GM21619 (cell line): ENCODE data around the gene DAPL1.
A peak's percentile ranks its signal among the peaks of the same experiment; 100 is the strongest.

Experiments used
- ATAC-seq: cut with Tn5 transposase; IDR thresholded peaks from one replicate; pipeline ENCODE4 v1.9.1; 2021; ENCODE audit not compliant: unreplicated experiment

DAPL1 gene, protein sequence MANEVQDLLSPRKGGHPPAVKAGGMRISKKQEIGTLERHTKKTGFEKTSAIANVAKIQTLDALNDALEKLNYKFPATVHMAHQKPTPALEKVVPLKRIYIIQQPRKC

DNA sequence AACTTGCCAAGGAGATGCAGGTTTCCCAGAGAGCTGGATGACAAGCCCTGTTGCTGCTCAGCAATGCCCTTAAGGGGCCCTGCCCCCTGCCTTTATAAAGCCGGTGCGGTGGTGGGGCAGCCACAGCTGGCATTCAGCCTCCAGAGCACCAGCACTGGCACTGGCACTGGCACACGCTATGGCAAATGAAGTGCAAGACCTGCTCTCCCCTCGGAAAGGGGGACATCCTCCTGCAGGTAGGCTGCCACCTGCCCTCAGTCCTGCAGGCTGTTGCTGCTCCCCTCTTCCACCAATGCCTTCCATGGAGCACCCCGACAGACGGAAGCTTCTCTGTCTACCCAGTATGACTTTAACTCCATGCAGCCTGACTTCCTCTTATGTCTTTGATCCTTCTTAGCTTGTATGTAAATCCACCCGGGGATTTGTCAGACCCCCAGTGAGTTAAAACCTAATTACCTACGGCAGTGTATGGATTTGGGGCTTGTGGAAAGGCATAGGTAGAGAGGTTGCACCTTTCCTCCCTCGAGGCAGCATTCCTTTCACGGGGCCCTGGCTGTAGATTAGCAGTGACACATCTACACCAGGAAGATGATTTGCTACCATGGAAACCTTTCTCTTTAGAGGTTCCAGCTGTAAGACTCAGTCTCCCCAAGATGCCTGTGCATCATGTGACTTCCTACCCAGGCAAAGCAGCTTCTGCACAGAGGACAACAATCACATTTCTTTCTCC lies at the start of gene DAPL1:
TSS of gene DAPL1 (plus strand) at position 123 of the 730 bp plus-strand sequence. CDS start at position 179, 56 bp downstream.
- no peak for ATAC-seq

DNA sequence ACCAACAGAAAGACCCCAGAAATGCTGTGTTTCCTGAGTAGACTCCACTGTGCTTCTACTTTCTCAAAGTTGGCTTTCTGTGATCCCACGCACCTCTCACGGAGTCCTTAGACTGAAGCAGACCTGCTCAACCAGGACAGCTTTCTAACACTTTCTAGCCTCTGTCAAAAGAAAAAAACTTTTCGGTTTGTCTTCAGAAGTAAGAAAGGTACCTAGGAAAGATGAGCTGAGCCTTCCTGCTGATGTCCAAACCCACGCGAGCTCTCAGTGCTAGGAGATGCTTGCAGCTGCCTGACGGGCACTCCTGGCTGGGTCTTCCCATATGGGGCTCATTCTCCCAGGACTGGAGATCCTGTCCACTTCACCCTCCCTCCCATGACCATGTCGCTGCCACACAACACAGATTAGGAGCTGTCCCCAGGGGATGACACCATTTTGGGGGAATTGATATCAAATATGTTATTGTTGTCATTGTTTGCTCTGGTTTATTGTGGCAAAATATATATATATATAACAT lies 49.2 kb upstream of the DAPL1 start:
- no peak for ATAC-seq

GRCh38 chr2:158746488-158746887 lies 48.6 kb upstream of the DAPL1 start:
- ATAC-seq = no peak

DNA sequence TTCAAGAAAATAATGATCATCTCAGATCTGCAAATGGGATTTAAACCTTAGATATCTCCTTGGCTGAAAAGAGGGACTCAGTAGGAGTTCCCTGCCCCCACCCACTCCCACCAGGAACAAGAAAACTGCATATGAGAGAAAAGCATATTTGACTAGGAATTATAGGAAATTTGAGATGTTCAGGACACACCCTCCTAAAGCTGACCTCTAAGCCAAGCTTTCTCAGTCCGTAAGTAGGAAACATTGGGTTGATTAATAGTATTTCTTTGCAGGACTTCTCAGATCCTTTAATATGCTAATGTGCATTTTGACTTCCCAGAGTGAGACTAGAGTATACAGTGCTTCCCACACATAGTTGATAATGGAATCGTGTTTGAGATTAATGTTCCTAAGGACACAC lies 47.8 kb upstream of the DAPL1 start:
- ATAC-seq = no peak

- no peak for ATAC-seq
Observed at GRCh38 chr2:158748926-158749590, 46.1 kb upstream of the DAPL1 start.

DNA sequence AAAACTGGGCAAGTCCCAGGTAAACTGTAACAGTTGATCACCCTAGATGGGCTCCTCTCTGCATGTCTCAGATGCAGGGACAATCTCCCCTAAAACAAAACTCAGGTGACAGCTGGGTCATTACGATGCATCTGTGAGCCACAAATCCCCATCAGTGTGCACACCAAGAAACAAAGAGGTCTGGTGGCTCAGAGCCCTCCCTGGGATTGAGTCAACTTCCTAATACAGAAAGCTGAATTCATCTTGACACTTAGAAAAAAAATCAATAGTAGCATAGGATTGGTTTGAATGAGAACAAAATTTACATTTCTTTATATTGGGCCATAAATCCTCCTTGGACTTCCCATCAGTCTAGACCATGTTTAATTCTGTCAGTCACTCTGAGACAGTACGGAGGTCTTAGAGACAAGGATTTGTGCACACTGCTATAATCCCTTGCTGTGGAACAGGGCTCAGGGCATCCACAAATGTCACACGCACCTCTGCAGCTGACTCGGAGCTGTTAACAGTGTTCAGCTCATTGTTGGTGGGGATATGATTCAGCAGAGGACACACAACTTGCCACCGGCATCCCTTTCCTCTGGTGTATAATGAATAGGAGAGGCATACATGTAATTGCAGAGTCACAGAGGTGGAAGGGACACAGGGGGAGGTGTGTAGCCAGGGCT lies 44.5 kb upstream of the DAPL1 start:
- ATAC-seq = no peak

- ATAC-seq = peak; percentile 94
Observed at GRCh38 chr2:158753641-158754611, 41.2 kb upstream of the DAPL1 start.

GRCh38 chr2:158755310-158756087 lies 39.6 kb upstream of the DAPL1 start:
- ATAC-seq = no peak

DNA sequence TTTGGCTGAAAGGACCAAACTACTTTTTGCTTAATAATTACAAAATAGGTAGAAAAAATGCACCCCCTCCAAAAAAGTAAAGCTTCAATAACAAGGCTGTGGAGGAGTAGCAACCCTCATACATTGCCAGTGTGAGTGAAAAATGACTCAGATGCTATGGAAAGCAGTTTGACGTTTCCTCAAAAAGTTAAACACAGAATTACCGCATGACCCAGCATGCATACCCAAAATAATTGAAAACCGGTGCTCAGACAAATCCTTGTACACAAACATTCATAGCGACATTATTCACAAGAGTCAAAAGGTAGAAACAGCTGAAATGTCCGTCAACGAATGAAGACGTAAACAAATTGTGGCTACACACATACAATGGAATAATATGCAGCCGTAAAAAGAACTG lies 38.8 kb upstream of the DAPL1 start:
- no peak for ATAC-seq

- ATAC-seq = no peak
Observed at GRCh38 chr2:158756976-158757375, 38.1 kb upstream of the DAPL1 start.

DNA sequence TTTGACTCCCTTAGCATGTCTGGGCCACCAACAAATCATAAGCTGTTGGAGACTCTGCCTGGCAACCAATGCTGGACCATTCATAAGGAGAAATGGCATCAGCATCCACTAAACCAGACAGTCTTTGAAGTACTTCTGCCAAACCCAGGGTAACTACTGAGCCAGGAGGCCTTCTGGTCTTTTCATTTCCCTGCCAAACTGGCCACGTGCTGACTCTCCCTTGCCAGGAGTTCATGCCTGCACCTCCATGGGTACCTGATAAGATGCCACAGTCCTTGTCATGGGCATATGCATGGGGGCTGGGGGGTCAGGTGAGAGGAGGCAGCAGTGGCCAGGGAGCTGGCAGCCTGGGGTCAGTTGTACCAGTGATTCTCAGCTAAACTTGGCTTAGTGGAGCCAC lies 34.2 kb upstream of the DAPL1 start:
- no peak for ATAC-seq

GRCh38 chr2:158761621-158762020 lies 33.5 kb upstream of the DAPL1 start:
- ATAC-seq = no peak

GRCh38 chr2:158762336-158762735 lies 32.8 kb upstream of the DAPL1 start:
- no peak for ATAC-seq

DNA sequence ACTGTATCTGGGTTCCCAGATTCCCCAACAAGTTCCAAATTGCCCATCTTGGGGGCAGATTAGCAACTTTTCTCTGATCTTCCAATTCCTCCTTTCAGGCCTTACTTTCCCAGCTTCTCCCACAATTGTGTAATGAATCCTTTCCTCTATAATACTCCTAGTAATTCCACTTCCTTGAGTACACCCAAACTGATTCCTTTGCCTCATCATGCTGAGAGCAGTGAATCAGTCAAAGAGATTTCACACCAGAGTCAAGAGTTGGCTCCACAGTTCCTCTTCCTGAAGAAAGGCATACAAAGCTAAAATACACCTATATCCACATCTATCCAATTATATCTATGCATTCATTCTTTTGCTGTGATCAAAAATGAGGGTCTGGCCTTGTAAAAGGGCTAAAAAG lies 28.6 kb upstream of the DAPL1 start:
- no peak for ATAC-seq

DNA sequence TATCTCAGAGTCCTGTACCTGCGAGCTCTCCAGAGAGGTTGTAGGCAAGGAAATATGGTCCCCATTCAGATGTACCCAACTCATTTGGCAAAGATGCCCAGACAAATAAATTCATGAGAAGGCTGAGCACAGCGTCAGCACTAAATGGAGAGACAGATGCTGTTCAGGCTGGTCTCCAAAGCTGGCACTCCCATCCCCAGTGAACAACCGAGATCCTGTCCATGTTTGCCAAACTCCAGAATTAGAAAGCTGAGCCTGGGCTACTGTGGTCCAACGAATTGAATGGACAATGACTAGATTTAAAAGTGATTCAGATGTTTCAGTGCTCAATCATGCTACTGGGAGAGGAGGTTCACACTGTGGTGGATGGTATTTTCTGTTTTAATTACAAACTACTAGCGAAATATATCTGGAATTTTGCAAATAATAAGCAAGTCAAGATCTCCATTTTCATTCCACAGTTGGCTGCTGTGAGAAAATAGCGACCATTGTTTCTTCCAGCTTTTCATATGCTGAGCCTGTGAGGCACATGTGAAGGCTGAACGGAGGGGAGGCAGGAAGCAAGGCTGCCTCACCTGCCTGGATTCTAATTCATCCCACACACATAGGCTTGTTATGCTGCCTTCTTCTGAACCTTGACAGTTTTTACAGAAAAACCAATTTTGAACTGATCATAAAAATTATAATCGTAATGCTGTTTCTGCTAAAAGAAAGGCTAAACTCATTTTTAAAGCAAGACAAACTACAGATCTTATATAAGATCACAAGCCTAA lies 22.6 kb upstream of the DAPL1 start:
- ATAC-seq = no peak

DNA sequence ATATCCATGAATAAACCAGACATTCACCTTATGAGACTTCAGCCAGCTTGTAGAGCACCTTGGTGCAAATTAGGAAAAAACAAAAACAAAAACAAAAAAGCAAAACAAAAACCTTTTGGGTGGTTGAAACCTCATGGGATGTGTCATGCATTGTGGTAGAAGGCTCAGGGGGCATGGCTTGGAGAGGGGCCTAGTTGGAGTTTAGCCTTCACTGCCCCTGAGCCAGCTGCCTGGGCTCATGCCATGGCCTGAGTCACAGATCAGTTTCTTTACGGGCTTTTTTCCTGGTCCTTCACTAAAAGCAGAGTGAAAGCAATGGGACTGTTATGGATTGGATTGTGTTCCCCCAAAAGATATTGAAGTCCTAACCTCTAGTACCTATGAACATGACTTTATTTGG lies 22.0 kb upstream of the DAPL1 start:
- no peak for ATAC-seq

DNA sequence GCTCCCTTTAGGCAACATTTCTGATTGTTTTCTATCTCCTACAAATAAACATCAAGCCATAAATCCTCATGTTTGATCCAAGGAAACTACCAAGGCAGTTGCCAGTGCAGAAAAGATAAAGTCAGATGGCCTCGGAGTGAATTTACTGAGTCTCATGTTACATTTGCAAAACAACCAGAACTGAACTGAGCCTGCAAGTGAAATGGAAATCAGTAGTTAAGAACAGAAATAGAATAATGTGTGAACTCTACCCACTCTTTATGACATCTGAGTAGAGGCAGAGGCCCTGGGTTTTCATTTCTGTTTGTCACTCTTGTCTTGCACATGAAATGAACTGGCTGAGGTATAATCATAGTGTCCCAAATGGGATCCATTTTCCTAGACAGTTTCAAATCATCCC lies 20.4 kb upstream of the DAPL1 start:
- no peak for ATAC-seq

- no peak for ATAC-seq
Observed at GRCh38 chr2:158775273-158776027, 19.7 kb upstream of the DAPL1 start.
